ENCODE data around the gene BCL2.

The BCL2 gene

DNA sequence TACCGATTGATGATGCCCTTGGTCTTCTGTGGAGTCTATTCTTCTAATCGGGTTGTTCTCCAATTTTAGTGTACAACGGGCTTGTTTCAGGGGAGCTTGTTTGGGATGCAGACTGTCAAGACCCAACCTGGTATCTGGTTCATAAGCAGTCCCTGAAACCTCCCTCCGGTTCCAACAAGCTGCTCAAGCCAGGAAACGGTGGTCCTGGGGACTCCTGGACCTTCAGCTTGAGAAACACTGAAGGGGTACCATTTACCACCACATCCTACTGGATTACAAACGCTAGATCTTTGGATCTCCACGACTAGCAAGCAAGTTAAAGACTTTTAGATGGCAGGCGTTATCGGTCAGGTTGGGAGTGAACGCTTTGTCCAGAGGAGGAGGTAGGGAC, 2.0 kb downstream of the BCL2 start:
- DNase-seq = no peak
- Histone ChIP-seq H3K4me1 (peaks cover 2% of the 10 kb centered on the region), H3K9me3 (no peaks in the 10 kb centered on the region), H3K27me3 (no peaks in the 10 kb centered on the region), H3K4me3 (ENCODE audit: low read depth, low read length) (peak overlapping the region; percentile 84), H3K36me3 (no peaks in the 10 kb centered on the region)
- TF ChIP-seq, protein P1, sequence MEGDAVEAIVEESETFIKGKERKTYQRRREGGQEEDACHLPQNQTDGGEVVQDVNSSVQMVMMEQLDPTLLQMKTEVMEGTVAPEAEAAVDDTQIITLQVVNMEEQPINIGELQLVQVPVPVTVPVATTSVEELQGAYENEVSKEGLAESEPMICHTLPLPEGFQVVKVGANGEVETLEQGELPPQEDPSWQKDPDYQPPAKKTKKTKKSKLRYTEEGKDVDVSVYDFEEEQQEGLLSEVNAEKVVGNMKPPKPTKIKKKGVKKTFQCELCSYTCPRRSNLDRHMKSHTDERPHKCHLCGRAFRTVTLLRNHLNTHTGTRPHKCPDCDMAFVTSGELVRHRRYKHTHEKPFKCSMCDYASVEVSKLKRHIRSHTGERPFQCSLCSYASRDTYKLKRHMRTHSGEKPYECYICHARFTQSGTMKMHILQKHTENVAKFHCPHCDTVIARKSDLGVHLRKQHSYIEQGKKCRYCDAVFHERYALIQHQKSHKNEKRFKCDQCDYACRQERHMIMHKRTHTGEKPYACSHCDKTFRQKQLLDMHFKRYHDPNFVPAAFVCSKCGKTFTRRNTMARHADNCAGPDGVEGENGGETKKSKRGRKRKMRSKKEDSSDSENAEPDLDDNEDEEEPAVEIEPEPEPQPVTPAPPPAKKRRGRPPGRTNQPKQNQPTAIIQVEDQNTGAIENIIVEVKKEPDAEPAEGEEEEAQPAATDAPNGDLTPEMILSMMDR (IDR thresholded peaks at IDR 0.05; ENCODE audit: low read depth, low read length) = no peak

DNA sequence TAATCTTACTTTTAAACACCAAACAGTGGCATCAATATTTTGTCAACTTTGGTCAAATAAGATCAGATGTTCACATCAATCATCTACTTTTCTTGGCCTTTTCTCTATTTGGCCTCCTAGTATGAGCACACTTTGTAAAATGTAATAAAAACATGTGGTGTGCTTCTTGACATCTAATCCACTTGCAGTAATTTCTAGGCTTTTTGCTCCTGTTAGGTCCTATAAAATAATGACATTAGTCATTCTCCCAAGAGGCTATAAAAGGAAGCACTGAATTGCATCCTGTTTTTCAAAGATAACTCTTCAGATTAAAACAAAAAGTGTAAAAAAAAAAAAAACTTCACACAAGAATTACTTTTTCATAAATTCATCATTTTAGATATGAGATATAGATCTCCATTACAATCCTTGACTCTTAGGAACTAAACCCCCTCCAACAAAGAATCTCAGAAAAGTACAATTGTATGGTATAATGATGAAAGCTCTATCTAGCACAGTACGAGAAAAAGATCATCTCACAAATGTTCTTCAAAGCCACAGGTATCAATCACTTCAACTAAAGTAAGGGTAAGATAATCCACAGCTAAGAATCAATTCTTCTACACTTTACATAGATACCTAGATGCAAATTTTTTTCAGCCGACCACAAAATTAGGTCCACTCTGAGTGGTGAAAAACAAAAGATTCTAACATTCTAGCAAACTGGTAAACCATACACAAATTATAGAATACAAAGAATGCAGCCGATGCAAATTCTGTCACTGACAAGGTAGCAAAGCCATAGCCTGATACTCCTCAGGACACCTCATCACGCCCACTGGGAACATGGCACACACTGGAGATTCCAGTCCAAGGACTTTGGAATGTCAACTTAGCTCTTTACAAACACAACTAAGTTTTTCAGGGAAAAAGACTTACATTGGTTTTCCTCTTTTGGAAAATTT, 2.7 kb downstream of the BCL2 start:
- DNase-seq = no peak
- Histone ChIP-seq H3K4me1 (no peaks in the 10 kb centered on the region), H3K9me3 (no peaks in the 10 kb centered on the region), H3K4me3 (ENCODE audit: low read depth, low read length) (peak overlapping the region; percentile 84), H3K36me3 (no peaks in the 10 kb centered on the region), H3K27me3 (no peaks in the 10 kb centered on the region)
- TF ChIP-seq, protein P1 (IDR thresholded peaks at IDR 0.05; ENCODE audit: low read depth, low read length) = no peak

DNA sequence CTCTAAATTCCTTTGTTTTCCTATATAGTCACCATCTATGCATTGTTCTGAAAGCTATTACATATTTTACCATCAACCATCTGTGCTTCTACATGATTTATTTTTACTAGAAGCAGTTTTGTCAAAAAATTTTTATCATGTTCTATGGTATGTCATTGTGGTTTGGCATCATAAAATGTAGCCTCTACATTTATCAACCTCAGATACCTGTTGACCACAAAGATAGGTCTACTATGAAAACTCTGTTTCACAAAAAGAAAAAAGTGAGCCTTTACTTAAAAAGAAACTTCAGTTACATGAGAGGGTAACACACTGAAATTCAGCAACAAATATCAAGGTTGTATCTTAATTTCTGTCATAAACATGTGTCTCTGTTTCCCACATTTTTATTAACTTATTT, 3.7 kb downstream of the BCL2 start:
- Histone ChIP-seq H3K4me3 (ENCODE audit: low read depth, low read length) (peak overlapping the region; percentile 84), H3K9me3 (no peaks in the 10 kb centered on the region), H3K27me3 (no peaks in the 10 kb centered on the region), H3K4me1 (peaks cover 2% of the 10 kb centered on the region; the same call in 1 of the 2 replicates), H3K36me3 (no peaks in the 10 kb centered on the region)
- DNase-seq = no peak
- TF ChIP-seq, protein P1 (IDR thresholded peaks at IDR 0.05; ENCODE audit: low read depth, low read length) = no peak

DNA sequence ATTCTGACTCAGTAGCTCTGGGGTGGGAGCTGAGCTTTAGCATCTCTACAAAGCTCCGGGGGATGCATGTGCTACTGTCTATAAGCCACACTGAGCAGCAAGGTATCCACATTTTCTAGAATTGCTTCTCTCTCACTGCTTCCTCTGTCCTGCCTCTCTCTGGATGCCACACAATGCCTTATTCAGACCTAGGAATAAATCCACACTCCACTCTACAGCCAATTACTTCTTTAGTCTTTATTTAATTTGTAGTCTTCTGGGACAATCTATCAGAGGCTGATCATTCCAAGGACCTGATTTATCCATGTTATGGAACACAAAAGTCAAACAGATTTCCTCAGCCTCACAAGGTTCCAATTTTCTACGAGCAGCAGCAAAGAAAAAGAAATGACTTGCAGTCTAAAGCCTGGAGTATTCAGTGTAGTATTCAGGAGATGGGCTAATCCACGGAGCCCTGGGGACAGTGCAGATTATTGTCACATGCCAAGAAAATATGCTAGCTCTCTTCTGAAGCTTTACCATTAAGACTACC, 4.4 kb downstream of the BCL2 start:
- Histone ChIP-seq H3K4me3 (ENCODE audit: low read depth, low read length) (peak overlapping the region; percentile 84), H3K27me3 (no peaks in the 10 kb centered on the region), H3K36me3 (no peaks in the 10 kb centered on the region), H3K9me3 (no peaks in the 10 kb centered on the region), H3K4me1 (peaks cover 2% of the 10 kb centered on the region; the same call in 1 of the 2 replicates)
- TF ChIP-seq, protein P1 (IDR thresholded peaks at IDR 0.05; ENCODE audit: low read depth, low read length) = no peak
- DNase-seq = no peak

DNA sequence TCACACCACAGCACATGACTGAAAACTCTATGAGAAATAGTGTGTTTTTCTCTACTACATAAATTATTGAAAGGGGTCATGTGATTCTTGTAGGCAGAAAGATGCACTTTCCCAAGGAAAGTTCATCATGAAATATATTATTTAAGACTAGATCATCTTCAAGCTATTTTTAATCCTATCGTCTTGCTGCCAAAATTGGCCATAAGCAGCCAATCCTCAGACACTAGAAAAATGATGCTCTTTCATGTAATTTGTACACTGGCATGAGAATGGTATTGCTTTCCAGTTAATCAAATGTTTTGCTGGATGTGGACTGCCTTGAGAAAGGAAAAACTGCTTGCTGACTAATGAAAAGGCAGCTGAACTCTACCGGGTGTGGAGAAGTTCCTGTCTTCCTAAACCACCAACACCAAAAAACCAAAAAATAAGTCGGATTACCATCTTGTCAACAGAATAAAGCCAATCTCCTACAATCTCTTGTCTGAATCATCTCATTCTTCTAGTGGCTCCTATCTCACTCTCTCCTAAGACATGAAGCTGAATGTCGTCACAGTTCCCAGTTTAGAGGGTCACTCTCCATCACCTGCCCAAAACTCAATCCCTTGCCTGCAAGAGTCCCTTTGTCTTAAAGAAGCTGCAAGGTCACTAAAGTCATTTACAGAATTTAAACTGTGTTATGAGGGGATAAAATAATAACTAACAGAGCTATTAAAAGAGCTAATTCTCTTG, 5.3 kb downstream of the BCL2 start:
- H3K36me3 ChIP-seq = no peaks in the 10 kb centered on the region
- H3K9me3 ChIP-seq = no peaks in the 10 kb centered on the region
- no peak overlapping the region for H3K4me3 ChIP-seq (ENCODE audit: low read depth, low read length)
- H3K27me3 ChIP-seq = no peaks in the 10 kb centered on the region
- TF ChIP-seq, protein P1 (IDR thresholded peaks at IDR 0.05; ENCODE audit: low read depth, low read length) = no peak
- peaks cover 2% of the 10 kb centered on the region; the same call in 1 of the 2 replicates for H3K4me1 ChIP-seq
- no peak for DNase-seq

Measured in BE2C (cell line).